T-helper 1 cell treated with Interleukin-12 subunit alpha and Interleukin-12 subunit beta and Interleukin-4 antibody, amounts not matched to agents 30 ng/mL and 1 ng/mL, for 36 hours (primary cell): ENCODE measurements around the gene DDRGK1. TPM values are rescaled to one million over a fixed set of nuclear protein-coding genes. Genes with fewer than 3 reads are reported as not detected.
"Not testable (repeated sequence)": the region's sequence is repeated elsewhere in the genome, so short reads cannot be mapped to it uniquely, and the experiment has no call there.

ENCODE experiments used
- intact Hi-C: fragments of 100-400 bp; cut with micrococcal nuclease; formaldehyde crosslinking; loops from one replicate; pipeline ENCODE4 v1.15.1; 2024
- total RNA-seq: library from RNA; stranded (reverse); gene quantifications from 2 replicates; pipeline ENCODE4 v1.2.3, GENCODE V29; 2022

DDRGK1 gene
- total RNA-seq, 1 donor from 2014 or later, result 55.2 TPM

DNA sequence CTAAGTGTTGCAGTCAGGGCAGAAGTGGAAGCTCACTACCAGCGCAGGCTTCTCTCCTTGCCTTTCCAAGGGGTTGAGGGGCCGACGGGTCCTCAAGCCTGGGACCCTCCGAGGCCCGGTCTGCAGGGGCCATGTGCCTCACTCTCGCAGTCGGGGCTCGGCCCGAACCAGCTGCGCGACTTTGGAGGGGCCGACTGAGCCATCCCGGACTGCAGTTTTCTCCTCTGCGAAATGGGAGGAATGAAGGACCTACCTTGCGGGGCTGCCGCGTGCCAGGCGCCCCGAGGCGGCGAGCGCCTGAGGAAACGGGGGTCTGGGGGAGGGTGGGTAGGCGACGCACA, 36.8 kb downstream of the DDRGK1 start:
- intact Hi-C loops, result no loop called here

DNA sequence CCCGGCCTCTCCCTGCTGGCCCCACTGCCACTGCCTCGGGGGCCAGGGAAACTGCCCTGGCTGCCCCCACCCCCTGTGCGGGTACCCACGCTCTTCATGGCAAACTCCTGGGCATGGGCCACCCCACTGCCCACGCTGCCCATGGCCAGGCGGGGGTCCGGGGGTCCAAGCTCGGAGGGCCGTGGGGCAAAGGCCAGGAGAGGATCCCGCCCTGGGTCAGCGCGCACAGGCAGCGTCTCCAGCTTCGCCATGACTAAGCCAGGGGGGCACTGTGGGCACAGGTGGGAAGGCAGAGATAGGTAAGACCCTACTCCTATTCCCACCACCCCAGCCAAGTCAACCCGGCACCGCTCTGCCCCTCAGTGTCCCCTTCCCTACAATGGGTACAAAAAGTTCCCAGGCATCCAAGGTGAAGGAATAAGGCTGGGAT, 37.6 kb downstream of the DDRGK1 start:
- intact Hi-C loops, result no loop called here

GRCh38 chr20:3166338-3166912, 38.1 kb downstream of the DDRGK1 start:
- intact Hi-C loops, result no loop called here

GRCh38 chr20:3165473-3166337, 38.8 kb downstream of the DDRGK1 start:
- intact Hi-C loops, result no loop called here

DNA sequence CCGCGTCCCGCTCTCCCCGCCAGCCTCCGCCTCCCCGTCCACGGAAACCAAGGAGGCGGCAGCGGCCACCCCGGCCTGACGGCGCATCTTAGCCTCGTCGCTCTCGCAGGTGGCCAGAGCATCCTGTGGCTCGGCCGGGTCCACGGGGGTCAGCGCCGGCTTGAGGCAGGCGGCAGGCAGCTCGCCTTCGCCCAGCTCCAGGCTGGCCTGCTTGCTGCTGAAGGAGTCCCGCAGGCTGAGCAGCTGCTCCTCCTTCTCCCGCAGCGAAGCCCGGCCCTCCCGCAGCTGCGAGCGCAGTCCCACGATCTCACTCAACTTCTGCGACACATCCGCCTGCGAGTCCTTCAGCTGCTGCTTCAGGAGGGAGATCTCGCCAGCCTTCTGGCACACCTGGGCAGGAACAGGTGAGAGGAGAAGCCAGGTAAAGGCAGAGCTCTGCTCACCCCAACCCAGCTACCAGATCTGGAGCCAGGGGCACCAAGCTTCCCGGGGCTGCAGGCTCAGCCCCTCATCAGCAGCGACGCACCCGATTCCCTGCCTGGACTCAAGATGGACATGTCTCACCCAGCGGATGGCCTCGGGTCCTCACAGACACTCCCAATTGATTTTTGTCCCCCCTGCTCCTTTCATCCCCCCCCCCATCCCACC, 39.6 kb downstream of the DDRGK1 start:
- intact Hi-C loops, result no loop called here

- intact Hi-C loops, result no loop called here
These were observed 40.3 kb downstream of the DDRGK1 start for GRCh38 chr20:3164043-3164762.

DNA sequence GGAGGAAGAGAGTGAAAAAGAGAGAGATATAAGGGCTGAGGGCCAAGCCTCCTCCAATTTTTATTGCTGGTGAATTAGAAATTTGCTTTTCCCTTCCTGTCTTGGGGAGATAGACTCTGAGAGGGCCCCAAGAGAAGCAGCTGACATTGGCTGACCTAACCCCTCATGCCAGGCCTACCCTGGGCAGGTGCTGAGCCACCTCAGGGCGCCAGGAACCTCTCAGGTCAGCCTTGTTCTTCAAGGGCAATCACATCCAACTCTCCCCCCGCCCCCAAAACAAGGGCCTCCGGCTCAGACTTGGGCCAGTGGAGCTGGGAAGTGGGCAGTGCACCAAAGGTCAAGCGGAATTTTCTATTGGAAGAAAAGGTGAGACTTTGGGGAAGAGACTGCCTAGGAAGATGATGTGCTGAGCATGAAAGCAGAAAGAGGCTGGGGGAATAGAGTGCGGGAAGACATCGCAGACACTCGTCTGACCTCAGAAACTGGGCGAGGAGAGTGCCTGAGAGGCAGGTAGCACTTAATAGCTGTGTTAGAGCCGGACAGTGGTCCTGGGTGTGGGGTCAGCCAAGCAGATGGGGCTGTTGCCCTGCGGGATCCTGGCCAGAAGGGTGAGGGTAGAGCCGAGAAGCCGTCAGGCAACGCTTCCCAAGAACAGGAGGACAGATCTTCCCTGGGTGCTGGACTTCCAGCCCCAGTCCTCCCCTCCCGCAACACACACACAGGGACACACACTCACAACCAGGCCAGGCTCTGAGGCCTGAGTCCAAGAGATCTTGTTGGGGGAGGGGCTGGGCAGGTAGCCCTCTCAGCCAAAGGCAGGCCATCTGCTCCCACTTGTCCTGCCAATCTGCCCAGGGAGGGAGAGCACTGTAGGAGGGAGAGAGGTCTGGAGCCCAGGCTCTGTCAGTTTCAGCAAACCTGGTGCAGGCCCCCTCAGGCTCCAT, 41.1 kb downstream of the DDRGK1 start:
- intact Hi-C loops, result no loop called here

DNA sequence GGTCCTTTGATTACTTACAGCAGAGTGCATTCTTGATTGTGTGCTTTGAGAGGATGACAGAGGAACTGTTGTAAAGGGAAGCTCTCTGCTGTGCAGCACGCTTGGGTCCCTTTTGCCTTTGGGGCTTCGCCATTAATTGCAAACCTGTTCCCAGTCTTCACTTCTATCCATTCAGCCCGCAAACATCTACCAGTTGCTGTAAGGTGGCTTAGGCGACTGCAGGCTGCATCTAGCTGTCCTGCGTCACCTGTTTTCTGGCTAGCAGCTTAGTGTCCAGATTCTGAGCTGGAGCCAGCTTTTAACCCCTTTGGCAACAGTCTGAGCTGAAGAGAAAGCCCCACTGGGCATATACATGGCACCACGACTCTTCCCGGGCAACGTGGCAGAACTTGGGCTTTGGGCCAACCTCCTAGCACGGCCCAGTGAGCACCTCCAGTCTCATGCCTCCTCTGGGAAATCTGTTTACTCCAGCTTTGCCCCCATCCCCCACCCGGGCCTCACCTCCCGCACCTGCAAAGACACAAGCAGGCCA, 42.3 kb downstream of the DDRGK1 start:
- intact Hi-C loops, result no loop called here

GRCh38 chr20:3161316-3162079, 43.0 kb downstream of the DDRGK1 start:
- intact Hi-C loops, result no loop called here

DNA sequence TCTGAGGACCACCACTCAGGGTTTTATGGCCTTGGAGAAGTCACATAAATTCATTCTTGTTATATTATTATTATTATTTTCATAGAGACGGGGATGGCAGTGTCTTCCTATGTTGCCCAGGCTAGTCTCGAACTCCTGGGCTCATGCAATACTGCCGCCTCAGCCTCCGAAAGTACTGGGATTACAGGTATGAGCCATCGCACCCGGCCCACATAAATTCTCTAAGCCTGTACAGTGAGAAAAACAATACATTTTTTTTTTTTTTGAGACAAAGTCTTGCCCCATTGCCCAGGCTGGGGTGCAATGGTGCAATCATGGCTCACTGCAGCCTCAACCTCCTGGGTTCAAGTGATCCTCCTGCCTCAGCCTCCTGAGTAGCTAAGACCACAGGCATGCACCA, 44.1 kb downstream of the DDRGK1 start:
- intact Hi-C loops, result no loop called here

GRCh38 chr20:3158968-3159431, 45.5 kb downstream of the DDRGK1 start:
- intact Hi-C loops, result loop anchor here (1.0 to 5.0 kb wide), 3 partner anchors 14 to 172 kb away; partner anchors contain the start of gene LZTS3

DNA sequence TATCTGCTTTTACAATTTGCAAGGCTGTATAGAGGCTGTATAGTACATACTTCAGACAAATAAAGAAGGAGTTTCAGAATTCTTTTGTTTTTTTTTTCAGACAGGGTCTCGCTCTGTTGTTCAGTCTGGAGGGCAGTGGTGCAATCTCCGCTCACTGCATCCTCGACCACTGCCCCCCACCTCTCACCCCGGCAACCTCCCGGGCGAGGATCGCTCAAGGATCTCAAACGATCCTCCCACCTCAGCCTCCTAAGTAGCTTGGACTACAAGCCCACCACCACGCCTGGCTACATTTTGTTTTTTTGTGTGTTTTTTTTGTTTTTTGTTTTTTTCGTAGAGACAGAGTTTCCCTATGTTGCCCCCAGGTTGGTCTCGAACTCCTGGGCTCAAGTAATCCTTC, 46.7 kb downstream of the DDRGK1 start:
- intact Hi-C loops, result loop anchor here (1.0 to 5.0 kb wide), 8 partner anchors 35 to 250 kb away; partner anchors contain the start of genes DDRGK1, ITPA and MRPS26

GRCh38 chr20:3156811-3157619, 47.5 kb downstream of the DDRGK1 start:
- intact Hi-C loops, result loop anchor here (1.0 to 5.0 kb wide), 7 partner anchors 34 to 251 kb away; partner anchors contain the start of genes DDRGK1, ITPA and MRPS26

GRCh38 chr20:3152057-3152644, 52.3 kb downstream of the DDRGK1 start:
- intact Hi-C loops, result not testable (repeated sequence)

DNA sequence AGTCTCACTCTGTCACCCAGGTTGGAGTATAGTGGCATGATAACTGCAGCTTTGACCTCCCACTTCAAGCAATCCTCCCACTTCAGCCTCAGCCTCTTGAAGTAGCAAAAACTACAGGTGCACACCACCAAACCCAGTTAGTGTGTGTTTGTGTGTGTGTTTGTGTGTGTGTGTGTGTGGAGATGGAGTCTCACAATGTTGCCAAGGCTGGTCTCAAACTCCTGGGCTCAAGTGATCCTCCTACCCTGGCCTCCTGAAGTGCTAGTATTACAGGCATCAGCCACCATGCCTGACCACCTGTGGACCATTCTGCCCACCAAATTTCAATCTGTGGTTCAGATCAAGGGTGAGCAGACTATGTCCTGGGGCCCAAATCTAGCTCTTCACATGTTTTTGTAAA, 53.6 kb downstream of the DDRGK1 start:
- intact Hi-C loops, result no loop called here

DNA sequence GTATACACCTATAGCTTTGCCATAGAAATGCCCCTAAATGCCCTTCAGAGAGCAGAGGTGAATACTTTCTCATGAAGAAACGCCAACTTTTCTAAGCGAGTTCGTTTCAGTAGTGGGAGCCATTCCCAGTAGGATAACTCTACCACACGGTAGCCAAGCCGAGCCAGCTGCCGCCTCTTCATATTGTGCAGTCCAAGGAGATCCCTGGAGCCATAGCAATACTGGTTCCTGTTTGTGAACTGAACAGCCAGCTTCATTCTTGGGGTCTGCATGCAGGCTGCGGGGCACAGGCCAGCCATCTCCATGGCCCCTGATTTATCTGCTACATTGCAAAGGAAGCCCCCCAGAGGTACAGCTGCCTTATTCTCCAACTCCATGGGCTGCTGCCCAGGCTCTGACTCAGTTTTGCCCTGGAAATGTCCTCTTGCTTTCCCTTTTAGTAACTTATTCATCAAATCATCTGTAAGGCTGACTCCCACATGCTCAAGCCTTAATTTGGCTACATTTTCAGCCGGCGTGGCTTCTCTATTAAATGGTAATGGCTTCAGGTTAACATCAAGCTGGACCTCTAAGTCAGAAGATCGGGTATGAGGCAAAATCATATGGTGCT, 57.6 kb downstream of the DDRGK1 start:
- intact Hi-C loops, result no loop called here

GRCh38 chr20:3141757-3142156, 62.7 kb downstream of the DDRGK1 start:
- intact Hi-C loops, result no loop called here
